Pancreas (tissue), 10 donors: ENCODE data around the gene TNFSF8. TPM values are rescaled to one million over a fixed set of nuclear protein-coding genes. Genes with fewer than 3 reads are reported as not detected.

Experiments
- ATAC-seq, 4 donors: fragments of 200-7000 bp; cut with Tn5 transposase; one replicate each; pipeline versions ENCODE4 v1.8.0 to v1.9.1; 2020; ENCODE audit warnings: mild to moderate bottlenecking in 4 of 4, moderate library complexity in 4 of 4
- DNase-seq, 6 donors: peaks; one replicate each; pipeline ENCODE4 v3.0.0-alpha.2; 2020
- FAIRE-seq: peaks from 2 replicates; lab custom pipeline; 2012; peaks lifted over from hg19 to GRCh38; lab: Jason Lieb, UNC
- H3K27ac ChIP-seq, 4 donors: fragments of 200-600 bp; sonication (generic); 1 replicate in 3 of 4; 2 replicates in 1 of 4; pipeline versions ENCODE4 v1.5.0 to v1.8.0; 2020
- H3K27me3 ChIP-seq, 4 donors: fragments of 200-600 bp; one replicate each; pipeline ENCODE4 v1.8.0; 2021
- H3K36me3 ChIP-seq, 3 donors: fragments of 200-600 bp; sonication (generic) in 1 of 3; one replicate each; pipeline versions ENCODE4 v1.5.0 to v1.8.0; 2020 to 2021
- H3K4me1 ChIP-seq, 3 donors: fragments of 200-600 bp; one replicate each; pipeline ENCODE4 v1.8.0; 2021
- H3K4me3 ChIP-seq, 4 donors: fragments of 200-600 bp; sonication (generic) in 2 of 4; one replicate each; pipeline versions ENCODE4 v1.5.0 to v1.8.0; 2020 to 2021
- H3K9me3 ChIP-seq, 4 donors: fragments of 200-600 bp; one replicate each; pipeline ENCODE4 v1.8.0; 2021
- WGBS, 2 donors: extraction: QIAGEN DNeasy Blood & Tissue Kit; methylation state at CpG; one replicate each; pipeline ENCODE4 v1.1.7; 2013; 5-methylcytosine and 5-hydroxymethylcytosine counted together
- intact Hi-C, 3 donors: fragments of 100-400 bp; cut with DNase I; formaldehyde crosslinking; loops; one replicate each; pipeline versions ENCODE4 v1.11.1 to v1.14.2; 2022
- polyA plus RNA-seq, 2 donors: library from polyadenylated mRNA; stranded (reverse); fragments of 200-250 nt; gene quantifications; one replicate each; pipeline ENCODE4 v1.2.3, GENCODE V29; 2013
- total RNA-seq, 6 donors: library from RNA; stranded (reverse); fragmentation: NEBNext Ultra II Directional in 4 of 6; extraction: Animal tissue kit (Norgen Biotek cat#: 25700) in 4 of 6; gene quantifications; one replicate each; pipeline versions ENCODE4 v1.2.1 to v1.2.4, GENCODE V29; 2021 to 2023
- TF ChIP-seq, protein P1 (sequence below), 4 donors: fragments of 200-600 bp; sonication (generic) in 3 of 4; IDR thresholded peaks; one replicate each; pipeline versions ENCODE4 v1.5.0 to v1.8.0; 2021; ENCODE audit warnings: antibody characterized with exemption in 4 of 4
- donor health status: healthy with polysubstance abuse.
- donor health status: DM: no; HTN: no; CAD: no; lungs with moderate emphysema.
- donor health status: DM: no; HTN: no; CAD: no.
- donor health status: control.
- donor health status: control.
- donor health status: Bipolar disorder and iron deficiency.
- donor health status: DM: yes; HTN: yes; CAD: no.
- donor health status: DM: no; HTN: no; CAD: no.
- donor health status: DM: no; HTN: no; CAD: no.
- donor health status: DM: yes; HTN: yes; CAD: no.

TNFSF8 gene
- total and polyA plus RNA-seq, 8 donors, result 0.05 to 1.0 (median 0.31) TPM

DNA sequence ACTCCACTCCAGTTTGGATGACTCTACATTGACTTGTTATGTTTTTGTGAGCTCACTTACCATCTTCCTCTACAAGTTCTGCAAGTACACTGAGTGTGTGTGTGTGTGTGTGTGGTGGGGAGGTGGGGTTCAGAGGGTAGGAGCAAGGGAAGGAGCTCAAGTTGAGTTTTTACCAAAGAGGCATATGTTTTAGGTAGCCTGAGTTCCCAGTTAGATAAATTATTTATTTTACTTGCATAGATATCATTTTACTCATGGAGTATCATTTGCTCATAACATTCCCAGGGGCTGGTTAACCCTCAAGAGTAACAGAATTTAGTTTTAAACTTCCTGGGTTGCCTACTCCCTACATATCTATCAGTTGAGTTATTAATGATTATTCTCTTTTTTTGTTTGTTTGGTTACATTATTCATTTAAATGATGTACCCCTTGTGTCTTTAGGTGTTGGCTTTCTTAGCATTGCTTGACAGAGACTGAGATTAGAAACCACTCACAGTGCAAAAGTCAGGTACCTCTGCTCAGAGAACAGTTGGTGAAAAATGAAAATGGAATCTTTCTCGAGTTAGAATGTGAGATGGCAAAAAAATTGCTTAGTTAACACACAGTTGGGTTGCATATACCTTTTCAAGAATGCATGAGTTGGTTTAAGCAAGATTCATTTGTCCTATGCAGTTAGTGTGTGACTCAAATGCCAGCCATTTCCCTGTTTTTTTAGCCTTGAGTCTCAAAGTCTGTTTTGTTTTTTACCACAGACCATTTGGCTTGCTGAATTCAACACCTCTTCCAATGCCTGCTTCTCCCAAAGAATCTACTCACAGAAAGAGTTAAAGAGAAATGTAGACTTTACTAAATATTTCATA is 29.2 kb downstream of the TNFSF8 start:
- FAIRE-seq, result no peak
- no peak overlapping the region for H3K4me3 ChIP-seq
- H3K4me1 ChIP-seq, result no peaks in the 10 kb centered on the region
- ATAC-seq, result no peak
- no peaks in the 10 kb centered on the region for H3K9me3 ChIP-seq
- no peak overlapping the region for H3K27ac ChIP-seq
- no peak for DNase-seq
- intact Hi-C loops, result no loop called here
- H3K27me3 ChIP-seq, result no peaks in the 10 kb centered on the region
- H3K36me3 ChIP-seq, result no peaks in the 10 kb centered on the region
- WGBS, 2 donors, result 63 to 83% methylated on average over 1 of the region's 1 CpG
- TF ChIP-seq, protein P1, sequence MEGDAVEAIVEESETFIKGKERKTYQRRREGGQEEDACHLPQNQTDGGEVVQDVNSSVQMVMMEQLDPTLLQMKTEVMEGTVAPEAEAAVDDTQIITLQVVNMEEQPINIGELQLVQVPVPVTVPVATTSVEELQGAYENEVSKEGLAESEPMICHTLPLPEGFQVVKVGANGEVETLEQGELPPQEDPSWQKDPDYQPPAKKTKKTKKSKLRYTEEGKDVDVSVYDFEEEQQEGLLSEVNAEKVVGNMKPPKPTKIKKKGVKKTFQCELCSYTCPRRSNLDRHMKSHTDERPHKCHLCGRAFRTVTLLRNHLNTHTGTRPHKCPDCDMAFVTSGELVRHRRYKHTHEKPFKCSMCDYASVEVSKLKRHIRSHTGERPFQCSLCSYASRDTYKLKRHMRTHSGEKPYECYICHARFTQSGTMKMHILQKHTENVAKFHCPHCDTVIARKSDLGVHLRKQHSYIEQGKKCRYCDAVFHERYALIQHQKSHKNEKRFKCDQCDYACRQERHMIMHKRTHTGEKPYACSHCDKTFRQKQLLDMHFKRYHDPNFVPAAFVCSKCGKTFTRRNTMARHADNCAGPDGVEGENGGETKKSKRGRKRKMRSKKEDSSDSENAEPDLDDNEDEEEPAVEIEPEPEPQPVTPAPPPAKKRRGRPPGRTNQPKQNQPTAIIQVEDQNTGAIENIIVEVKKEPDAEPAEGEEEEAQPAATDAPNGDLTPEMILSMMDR (IDR thresholded peaks at IDR 0.05), result no peak

DNA sequence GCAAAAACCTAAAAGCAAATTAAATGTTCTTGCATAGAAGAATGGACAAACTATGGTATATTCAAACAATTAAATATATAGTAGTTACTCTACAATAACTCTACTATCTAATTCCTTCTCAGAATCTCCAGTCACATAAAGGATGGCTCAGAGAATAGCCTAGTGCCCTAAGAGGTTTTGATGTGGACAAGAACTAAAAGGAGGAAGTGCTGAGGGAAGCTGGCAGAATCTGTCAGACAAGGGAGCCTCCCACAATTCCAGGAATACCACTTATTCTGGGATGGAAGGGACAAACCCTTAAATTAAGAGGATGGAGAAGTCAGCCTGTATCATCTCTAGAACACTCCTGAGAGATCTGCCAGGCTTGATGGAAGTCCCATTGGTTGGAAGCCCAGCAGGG is 30.4 kb downstream of the TNFSF8 start:
- H3K9me3 ChIP-seq, result no peaks in the 10 kb centered on the region
- DNase-seq (no peak), ATAC-seq (no peak), FAIRE-seq (no peak)
- peaks cover 0 to 8% (median 0%) of the 10 kb centered on the region in 3 donors for H3K4me1 ChIP-seq
- H3K27me3 ChIP-seq, result no peaks in the 10 kb centered on the region
- H3K27ac ChIP-seq, result no peak overlapping the region
- H3K36me3 ChIP-seq, result no peaks in the 10 kb centered on the region
- intact Hi-C loops, result loop anchor here in 1 of 3 donors (10.0 kb wide), 1 partner anchor 155 kb away; no protein-coding TSS in a partner anchor
- TF ChIP-seq, protein P1 (IDR thresholded peaks at IDR 0.05), result no peak
- H3K4me3 ChIP-seq, result no peak overlapping the region

DNA sequence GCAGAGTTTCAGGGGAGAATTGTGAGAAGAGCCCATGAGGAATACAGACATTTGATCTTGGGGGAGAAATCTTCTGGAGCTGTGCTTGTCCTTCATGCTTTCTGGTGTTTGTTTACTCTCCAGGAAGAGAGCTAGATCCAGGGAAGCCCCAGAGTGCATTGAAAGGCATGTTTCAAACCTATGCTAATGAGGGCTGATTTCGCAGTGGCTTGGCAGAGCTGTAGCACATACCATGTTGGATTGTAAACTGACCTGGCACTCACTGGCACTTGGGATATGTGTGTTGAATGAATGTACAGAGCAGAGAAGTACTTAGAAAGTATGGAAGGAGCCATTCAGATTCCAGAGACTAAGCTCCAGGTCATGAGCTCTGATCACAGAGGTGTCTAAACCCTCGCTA is 30.9 kb downstream of the TNFSF8 start:
- Histone ChIP-seq H3K27ac (no peak overlapping the region), H3K27me3 (no peaks in the 10 kb centered on the region), H3K36me3 (no peaks in the 10 kb centered on the region), H3K9me3 (no peaks in the 10 kb centered on the region), H3K4me3 (no peak overlapping the region), H3K4me1 (peaks cover 0 to 9% (median 0%) of the 10 kb centered on the region in 3 donors)
- intact Hi-C loops, result loop anchor here in 1 of 3 donors (10.0 kb wide), 1 partner anchor 155 kb away; no protein-coding TSS in a partner anchor
- FAIRE-seq (no peak), ATAC-seq (no peak), DNase-seq (no peak)
- 69 to 77% methylated on average over 2 of the region's 2 CpGs for WGBS, 2 donors
- TF ChIP-seq, protein P1 (IDR thresholded peaks at IDR 0.05), result no peak

DNA sequence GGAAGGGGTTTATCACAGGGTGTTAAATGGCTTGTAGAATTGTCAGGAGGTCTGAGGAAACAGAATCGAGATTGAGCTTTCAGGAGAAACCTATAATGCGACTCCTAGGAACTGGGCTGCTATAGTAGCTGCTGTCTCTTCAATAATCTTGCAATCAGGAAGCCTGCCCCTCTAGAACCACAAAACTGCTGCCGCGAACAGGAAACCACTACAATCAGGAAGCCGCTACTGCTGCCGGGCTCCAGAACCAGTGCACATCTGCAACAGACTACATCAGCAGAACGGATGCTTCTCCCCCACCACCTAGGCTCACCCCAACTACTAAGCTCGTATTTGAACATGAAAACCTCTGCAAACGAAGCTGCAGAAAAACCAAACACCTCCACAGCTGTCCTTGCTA is 31.6 kb downstream of the TNFSF8 start:
- peak in 1 of 6 donors; percentile 28 for DNase-seq

More for the DNA sequence above, 31.6 kb downstream of the TNFSF8 start:
- H3K27me3 ChIP-seq, result no peaks in the 10 kb centered on the region
- FAIRE-seq, result no peak
- H3K27ac ChIP-seq, result no peak overlapping the region
- 67 to 75% methylated on average over 9 of the region's 9 CpGs for WGBS, 2 donors
- TF ChIP-seq, protein P1 (IDR thresholded peaks at IDR 0.05), result no peak
- H3K9me3 ChIP-seq, result no peaks in the 10 kb centered on the region
- H3K4me1 ChIP-seq, result peaks cover 0 to 9% (median 0%) of the 10 kb centered on the region in 3 donors
- H3K4me3 ChIP-seq, result no peak overlapping the region
- intact Hi-C loops, result loop anchor here in 1 of 3 donors (10.0 kb wide), 1 partner anchor 154 kb away; no protein-coding TSS in a partner anchor
- H3K36me3 ChIP-seq, result no peaks in the 10 kb centered on the region
- peak in 2 of 4 donors; percentile 47 to 52 for ATAC-seq
